GM18873 (cell line): ENCODE measurements around the gene DPYSL4.

Experiments used
- ATAC-seq: cut with Tn5 transposase; IDR thresholded peaks from one replicate; pipeline ENCODE4 v1.9.1; 2021; ENCODE audit warnings: mild to moderate bottlenecking, moderate library complexity, moderate number of reproducible peaks; ENCODE audit not compliant: unreplicated experiment, low FRiP score

DPYSL4 gene

DNA sequence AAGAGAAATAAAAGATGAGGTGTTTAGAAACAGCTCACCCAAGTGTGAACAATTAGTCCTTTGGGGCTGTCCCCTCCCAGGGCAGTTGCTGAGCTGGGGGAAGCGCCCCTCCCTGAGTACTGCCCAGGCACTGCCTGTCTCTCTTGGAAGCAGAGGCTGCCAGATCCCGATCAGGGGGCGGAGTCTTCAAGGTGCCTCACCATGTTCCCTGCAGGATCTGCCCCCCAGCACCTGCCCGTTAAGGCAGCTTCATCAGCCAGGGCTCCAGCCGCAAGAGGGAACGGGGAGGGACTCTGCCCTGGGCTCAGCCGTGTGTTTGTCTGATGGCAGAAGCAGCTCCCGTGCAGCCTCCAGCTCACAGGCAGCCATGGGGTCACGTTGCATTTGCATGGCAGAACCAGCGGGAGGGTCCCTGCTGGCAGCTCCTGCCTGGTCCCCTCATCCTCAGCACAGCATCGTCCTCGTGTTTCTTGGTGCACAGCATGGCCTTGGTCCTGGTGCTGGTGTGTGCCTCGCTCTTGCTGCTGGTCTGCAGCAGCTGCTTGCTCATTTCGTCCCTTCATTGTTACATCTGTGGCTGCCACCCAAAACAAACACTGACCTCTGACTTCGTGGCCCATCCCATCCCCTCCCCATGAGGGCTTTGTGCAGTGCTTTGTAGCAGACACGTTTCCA, 10.7 kb upstream of the DPYSL4 start:
- no peak for ATAC-seq

DNA sequence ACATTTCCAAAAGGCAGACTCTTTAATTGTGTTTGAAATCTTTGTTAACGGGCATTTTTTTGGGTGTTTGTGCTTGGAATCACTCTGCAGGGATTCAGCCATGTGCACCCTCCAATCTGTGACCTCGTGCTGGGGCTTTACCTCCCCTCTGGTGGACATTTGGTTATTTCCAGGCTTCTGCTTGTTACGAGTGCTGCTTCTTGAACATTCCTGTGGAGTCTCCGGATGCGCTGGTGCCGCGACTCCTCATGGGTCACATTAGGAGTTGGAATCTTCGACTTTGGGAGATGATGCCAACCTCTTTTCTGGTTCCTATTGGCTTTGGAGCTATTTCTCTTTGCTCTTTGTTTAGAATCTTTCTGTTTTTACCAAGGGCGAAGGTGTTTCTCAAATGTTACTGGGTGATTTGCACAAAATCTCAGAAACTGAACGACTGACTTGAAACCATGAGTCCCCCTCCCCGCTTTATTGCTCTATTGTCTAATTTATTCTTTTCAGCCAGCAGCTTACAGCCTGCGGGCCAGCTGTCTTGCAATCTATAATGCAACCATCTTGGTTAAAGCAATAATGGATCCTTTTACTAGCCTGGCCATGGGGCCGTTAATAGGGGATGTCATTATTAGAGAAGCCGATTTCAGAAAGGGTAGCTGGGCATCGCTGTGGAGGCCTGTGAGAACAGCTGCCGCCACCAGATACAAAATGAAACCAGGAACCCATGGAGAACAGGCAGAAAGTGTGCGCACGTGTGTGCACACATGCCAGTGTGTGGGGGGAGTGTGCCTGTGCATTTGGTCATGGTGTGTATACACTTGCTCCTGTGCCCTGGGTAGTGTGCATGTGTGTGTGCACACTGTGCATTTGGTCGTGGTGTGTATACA, 9.9 kb upstream of the DPYSL4 start:
- no peak for ATAC-seq

DNA sequence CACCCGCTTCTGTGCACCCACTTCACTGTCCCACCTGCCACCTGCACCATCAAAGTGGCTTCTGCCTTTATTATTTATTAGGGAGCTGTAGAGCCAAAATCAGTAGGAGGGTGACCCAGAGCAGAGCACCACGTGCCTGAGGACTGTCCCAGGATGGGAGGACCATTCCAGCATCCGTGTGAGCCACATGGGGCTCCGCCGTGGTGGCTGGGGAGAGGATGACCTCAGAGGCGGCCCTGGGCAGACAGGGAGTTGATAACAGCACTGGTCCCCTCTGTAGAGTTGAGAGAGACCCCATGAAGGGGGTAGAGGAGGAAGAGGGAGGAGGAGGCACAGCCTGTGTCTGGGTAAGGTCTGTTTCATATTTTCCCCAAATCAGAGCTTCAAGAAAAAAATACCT, 8.7 kb upstream of the DPYSL4 start:
- no peak for ATAC-seq

DNA sequence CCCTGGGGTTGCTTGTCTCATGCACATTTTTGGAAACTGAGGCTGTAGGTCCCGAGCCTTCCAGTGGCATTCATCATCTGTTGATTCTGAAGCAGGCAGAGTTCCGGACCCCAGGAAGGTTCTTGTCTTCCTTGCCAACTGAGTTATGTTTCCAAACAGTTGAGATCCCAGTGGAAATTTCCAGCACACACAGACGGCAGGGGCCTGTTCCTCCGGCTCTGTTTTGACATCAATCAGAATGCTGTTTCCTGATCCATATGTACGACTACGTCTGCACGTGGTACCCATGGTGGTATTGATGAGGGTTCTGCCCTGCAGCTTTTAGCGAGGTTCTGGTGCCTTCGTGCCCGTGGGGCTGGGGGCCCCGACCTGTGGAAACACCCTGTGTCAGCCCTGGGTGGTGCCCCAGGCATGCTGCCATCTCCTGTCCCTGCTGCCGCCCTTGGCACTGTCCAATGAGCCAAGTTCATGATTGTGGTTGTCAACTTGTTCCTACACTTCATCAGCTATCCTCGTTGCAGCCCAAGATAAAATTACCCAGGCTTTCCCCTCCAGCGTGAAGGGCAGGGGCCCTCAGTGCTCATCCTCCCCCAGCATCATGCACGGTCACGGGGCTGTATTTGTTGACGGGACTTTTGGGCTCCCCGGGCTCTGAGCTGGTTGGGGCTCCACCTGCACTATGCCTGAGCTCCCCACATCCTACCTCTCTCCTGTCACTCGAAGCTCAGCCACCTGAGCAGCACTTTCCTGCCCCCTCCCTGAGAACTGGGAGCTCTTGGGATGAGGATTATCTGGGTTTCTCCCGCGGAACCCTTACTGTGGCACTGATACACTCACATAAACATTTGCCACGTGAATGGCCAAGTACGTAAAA, 7.8 kb upstream of the DPYSL4 start:
- no peak for ATAC-seq

DNA sequence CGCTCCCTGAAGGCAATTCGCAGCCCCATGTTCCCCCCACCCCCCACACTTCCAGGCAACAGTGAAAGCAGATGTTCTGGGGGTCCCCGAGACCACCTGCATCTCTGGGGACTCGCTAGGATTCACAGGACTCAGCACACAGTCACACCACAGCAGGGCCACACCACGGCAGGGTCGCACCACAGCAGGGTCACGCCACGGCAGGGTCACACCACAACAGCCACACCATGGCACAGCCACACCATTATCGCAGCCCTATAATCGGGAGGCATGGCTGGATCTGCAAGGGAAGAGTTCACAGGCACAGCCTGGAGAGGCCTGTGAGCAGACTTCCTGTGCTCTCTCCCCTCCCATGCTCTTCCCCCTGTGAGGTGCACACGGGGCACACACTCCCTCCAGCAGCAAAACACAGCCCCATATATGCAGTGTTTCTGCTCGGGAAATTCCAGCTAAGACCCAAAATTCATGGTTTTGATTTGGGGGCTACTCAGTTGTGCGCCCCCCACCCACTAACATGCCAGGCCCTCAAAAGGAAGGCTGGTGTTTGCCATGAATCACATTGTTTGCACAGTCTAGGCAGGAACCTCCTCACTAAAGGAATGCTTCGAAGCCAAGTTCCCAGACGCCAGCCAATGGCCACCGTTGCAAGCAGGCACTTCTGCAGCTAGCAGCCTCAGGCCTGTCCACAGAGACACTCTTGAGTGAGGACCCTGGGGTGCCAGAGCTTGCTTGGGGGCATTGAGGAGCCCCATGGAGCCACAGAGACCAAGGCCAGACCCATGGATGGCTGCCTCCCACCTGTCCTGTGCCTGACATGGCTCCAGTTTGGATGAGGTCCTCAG, 7.0 kb upstream of the DPYSL4 start:
- no peak for ATAC-seq

DNA sequence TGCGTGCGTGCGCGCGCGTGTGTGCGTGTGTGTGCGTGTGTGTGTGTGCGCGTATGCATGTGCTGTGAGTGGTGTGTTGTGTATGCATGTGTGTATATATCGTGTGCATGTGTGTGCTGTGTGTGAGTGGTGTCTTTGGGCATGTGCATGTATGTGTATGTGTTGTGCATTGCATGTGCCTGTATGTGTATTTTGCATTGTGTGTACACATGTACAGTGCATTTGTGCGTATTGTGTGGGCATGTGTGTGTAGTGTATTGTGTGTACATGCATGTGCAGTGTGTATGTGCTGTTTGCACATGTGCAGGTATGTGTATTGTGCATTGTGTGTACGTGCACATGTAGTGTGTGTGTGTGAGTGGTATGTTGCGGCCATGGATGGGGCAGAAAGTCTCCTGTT, 6.0 kb upstream of the DPYSL4 start:
- ATAC-seq = no peak

DNA sequence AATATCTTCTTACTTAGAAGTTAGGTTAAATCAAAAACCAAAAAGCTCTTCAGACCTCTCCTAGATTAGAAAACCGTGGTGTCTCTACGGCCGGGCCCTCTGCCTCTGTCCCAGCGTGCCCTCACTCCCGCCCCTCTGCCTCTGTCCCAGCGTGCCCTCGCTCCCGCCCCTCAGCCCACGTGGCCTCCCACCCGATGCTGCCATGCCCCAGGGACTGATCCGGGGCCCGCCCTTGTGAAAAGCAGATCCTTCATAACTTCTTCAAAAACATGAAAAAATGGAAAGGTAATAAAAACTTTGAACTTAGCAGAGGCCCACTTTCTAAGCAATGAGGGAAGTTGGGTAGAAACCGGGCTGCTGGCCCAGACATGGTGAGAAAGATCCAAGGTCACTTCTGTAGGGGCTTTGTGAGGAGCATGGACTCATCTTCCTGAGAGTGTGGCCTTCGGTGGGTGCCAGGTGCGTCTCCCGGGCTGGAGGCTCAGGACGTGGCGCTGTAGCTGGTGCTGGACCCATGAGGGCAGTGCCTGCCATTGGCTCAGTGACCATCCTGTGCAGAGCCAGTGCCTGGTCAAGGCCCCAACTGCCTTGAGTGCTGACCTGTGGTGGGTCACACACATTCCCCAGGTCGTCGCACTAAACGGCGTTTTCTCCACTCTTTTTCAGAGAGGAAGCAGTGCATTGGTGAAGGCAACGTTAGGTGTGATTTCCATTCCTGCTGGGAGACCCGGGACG, 4.9 kb upstream of the DPYSL4 start:
- ATAC-seq = no peak

DNA sequence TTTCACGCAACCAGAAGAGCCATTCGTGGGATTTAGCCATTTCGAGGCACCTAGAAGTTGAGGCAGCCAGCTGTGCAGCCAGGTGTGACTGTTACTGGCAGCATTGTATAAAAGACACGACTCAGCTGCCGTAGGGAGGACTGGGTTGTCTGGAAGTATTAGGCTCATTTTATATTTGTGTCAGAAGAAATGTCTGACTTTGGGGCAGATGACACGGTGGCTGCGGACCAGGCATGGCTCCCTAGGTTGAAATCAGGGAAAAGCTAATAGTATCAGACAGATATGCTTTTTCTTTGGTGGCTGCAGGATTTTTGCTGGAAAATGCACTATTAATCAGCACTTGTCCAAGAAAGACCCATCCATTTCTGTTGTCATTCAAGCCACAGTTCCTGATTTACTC, 4.2 kb upstream of the DPYSL4 start:
- ATAC-seq = no peak

DNA sequence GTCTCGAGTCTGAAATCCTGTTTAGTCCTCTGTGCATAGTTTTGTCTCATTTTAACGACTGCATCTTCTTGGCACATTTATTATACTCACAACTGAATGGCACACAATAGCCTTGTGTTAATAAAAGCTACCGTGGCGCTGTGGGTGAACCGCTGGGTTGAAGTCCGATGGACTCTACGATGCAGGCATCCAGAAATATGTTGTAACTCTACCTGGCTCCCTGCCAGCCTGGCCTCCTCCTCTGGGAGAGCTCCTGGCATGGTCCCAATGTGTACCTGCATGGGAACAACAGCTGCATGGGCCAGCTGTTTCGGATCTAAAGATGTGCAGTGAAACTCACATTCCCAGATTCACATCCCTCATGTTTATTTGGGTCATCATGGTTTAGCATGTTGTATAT, 3.7 kb upstream of the DPYSL4 start:
- ATAC-seq = no peak

DNA sequence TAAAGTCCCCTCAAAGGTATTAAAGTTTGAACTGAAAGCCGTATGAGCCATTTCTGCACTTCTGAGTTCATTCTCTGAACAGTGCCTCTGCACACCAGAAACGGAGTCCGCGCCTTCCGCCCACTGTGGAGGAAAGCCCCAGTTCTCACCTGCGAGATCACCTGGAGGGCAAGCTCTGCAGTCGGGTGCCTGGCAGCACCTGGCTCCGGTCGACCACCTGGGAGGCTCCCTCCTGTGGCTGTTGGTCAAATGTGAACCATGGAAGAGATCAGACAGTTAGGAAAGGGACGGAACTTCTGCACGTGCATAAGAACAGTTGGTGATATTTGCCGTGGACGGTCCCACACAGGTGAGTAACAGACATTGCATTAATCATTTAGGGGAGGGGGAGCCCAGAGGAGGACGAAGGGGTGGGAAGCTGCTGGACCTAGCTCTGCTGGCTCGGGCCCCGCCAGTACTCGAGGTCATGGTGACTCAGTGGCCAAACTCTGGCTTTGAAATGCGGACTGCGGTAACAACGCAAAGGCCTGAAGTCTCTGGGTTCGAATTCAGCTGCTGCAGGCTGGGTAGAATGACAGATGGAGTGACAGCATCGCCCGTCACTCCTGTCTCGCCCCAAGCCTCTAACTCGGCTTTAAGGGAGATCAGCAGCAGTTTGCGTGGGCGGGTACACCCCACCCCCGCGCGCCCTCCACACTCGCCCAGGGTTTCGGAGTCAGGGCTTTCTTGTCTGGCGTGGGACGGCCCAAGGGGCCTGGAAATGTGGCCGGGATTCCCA, 1.7 kb upstream of the DPYSL4 start:
- no peak for ATAC-seq

DNA sequence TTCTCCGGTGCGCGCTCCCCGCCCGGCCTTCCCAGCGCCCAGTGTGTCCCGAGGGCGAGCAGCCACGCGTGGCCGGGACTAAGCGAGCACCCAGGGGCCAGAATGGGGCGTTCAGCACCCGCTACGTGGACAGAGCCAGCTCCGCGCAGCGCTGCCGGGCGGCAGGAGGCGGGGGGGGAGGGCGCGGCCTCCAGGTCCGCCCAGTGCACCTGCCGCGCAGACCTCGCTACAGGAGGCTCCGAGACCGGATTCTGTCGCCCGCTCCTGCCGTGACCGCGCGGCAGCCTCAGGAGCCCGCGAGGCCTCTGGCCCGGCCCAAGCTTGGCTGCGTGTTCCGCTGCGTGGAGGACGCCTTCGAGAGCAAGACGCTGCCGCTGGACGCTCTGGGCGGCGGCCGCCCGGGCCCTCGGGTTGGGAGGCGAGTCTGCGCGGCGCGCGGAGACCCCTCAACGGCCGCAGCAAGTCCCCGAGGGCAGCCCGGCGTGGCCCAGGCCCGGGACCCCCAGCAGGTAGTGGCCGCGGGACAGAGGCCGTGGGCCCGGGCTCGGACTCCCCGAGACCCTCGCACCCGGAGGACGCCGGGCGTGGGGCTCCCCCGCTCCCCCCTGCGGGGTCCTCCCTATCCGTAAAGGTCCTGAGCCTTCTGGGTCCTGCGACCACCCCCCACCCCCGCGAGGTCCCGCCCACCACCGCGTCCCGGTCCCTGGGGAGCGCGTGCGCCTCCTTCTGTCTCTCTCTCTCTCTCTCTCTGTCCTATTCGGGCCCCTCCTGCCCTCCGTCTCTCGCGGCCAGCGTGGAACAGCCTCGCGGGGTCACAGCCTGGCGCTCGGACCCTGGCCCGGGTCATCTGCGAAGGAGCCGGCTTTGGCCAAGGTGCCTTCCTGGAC, 904 bp upstream of the DPYSL4 start:
- no peak for ATAC-seq

DNA sequence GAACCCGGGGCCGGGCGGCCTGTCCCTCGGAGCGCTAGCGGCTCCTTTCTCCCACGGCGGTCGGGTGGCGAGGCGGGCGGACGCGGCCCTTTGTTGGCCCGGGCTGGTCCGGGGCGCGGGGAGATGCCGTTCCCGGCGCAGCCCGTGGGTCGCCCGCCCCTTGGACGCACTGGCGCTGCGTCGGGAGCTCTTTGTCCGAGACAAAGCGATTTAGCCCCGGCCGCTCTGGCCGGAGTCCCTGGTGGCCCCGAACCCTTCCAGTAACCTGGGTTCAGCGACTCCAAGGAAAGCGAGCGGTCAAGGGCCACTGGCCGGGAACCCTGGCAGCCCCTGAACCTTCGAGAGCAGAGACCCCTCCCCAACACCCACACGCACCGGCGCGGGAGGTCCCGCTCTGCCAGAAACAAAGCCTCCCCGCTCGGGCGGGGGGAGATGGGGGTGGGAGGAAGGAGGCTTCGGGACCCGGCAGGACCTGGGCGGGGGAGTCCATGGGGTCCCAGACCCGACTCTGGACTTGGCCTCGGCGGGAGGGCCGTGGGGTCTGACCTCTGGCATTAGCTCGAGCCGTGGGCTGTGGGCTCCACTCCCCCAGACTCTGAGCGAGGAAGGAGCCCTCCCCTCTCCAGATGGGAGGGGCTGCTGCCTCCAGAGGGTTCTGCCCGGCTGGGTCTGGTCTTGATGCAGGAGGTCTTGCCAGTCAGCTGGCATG, 836 bp downstream of the DPYSL4 start:
- ATAC-seq = no peak

DNA sequence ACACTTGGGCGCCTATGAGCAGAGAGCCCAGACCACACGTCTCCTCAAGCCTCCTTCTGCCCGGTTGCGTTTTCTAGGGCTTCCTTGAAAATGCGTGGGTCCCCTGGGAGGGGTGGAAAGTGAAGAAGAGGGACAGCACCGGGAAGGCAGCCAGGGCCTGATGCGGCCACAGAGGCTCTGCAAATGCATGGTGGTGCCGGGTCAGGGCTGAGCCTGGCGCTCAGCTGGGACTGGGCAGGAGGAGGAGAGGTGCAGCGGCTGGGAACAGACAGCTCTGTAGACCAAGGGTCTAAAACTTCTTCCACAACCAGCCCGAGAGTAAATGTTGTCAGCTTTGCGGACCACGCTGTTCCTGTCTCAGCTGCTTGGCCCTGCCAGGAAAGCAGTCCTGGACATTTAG, 1.6 kb downstream of the DPYSL4 start:
- no peak for ATAC-seq

DNA sequence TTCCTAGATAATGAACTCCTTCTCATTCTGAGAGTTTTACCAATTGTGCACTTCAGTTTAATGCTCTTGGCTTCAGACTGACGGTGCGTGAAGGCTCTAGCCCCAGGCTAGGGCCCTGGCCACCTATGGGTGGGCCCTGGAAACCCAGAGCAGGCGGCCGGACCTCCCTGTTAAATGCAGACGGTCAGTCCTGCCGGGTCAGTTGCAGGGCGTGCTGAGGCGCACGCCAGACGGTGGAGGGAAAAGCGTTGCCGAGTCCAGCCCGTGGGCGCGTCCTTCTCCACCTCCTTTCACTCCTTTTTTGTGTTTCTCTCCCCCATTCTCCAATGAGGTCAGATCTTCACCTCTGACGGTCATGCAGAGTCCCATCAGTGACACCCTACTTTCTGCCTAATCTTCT, 2.3 kb downstream of the DPYSL4 start:
- no peak for ATAC-seq

DNA sequence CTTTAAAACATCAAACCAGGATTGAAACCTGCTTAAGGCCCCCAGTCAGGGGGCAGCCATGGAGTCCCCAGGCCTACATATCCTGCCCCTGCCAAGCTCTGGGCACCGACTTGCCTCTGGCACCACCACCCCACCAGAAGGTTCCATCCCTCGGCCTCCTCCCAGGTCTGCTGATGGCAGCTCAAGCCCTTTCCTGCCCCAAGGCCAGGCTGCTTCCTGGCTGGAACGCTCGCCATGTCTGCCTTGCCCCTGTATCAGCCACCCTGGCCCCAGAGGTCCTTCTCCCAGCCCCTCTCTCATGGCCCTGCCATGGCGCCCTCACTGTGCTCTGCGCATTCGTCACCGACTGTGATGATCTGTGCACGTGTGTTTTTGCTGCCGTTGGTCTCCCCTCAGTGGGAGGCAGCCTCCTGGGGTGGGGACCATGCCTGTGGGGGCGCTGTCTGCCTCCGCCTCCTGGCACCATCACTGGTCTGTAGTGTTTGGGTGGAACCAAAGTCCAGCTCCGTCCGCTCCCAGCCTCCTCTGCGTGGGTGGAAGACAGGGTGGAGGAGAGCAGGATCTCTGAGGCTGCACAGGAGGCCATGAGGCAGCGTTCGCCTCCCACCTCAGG, 3.2 kb downstream of the DPYSL4 start:
- no peak for ATAC-seq

DNA sequence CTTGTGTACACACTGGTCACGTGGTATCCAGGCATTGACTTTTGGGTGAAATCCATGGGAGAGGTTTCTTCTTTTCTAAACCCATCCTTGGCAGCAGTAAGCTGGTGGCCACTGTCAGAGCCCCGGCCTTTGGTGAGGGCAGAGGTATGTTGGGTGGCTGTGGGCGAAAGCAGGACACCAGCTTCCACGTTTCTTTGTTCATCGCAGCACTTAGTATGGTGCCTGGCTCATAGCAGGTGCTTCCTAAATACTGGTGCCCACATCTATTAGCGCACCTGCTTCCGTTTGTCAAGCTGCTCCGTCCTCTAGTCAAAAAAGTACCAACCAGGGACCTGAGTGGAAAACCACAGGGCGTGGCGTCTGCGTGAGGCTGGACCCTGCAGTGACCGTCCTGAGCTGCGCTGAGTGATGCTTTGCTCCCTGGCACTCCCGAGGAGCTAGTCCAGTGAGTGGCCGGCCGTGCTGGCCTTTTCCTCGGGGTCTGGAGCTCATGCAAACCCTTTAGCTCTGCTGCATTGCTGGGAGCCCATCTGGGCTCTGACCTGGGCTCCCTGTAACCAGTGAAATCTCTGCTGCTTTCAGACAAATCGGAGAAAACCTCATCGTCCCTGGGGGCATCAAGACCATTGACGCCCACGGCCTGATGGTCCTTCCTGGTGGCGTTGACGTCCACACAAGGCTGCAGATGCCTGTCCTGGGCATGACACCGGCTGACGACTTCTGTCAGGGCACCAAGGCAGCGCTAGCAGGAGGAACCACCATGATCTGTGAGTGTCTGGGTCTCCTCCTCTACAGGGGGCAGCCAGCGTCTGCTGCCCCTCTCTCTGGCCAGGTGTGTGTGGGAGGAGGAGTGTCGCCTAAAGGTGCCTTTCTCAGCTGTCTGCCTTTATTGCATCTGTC, 5.6 kb downstream of the DPYSL4 start:
- ATAC-seq = no peak
